GM06990 (cell line): Measurements from ENCODE around the gene CARMIL1.

ENCODE experiments used
- DNase-seq: peaks from one replicate; pipeline ENCODE4 v3.0.0-alpha.2; 2011; ENCODE audit not compliant: insufficient read length; ENCODE audit errors: extremely low read depth
- H3K27me3 ChIP-seq: replicated peaks from 2 replicates; pipeline ENCODE4 v1.6.0; 2011; ENCODE audit warnings: low read length; ENCODE audit not compliant: control insufficient read depth, insufficient read depth
- H3K36me3 ChIP-seq: 2 replicates; pipeline ENCODE4 v1.5.1; 2011; ENCODE audit warnings: low read length; ENCODE audit not compliant: control insufficient read depth, insufficient read depth
- H3K4me3 ChIP-seq: replicated peaks from 2 replicates; pipeline ENCODE4 v1.5.1; 2011; ENCODE audit warnings: low read depth, mild to moderate bottlenecking, control low read depth, low read length
- CTCF ChIP-seq: IDR thresholded peaks from 2 replicates; pipeline ENCODE4 v1.5.1; 2011; ENCODE audit warnings: low read length, control low read depth, mild to moderate bottlenecking, inconsistent platforms; ENCODE audit not compliant: insufficient read depth, poor library complexity, severe bottlenecking

CARMIL1 gene

GRCh38 chr6:25603251-25603650 is 324.1 kb downstream of the CARMIL1 start:
- TF ChIP-seq CTCF, result no peak
- no peaks in the 10 kb centered on the region for H3K27me3 ChIP-seq
- H3K4me3 ChIP-seq, result no peak overlapping the region
- no peak for DNase-seq
- no peaks in the 10 kb centered on the region for H3K36me3 ChIP-seq

GRCh38 chr6:25606151-25606550 is 327.0 kb downstream of the CARMIL1 start:
- no peak for DNase-seq
- TF ChIP-seq CTCF, result no peak
- Histone ChIP-seq H3K4me3 (no peak overlapping the region), H3K36me3 (no peaks in the 10 kb centered on the region), H3K27me3 (no peaks in the 10 kb centered on the region)

- no peak for TF ChIP-seq CTCF
- H3K4me3 ChIP-seq, result no peak overlapping the region
- no peaks in the 10 kb centered on the region for H3K27me3 ChIP-seq
- H3K36me3 ChIP-seq, result no peaks in the 10 kb centered on the region
- no peak for DNase-seq
These were observed 329.5 kb downstream of the CARMIL1 start for GRCh38 chr6:25608558-25609174.

- TF ChIP-seq CTCF, result no peak
- Histone ChIP-seq H3K36me3 (no peaks in the 10 kb centered on the region), H3K4me3 (no peak overlapping the region), H3K27me3 (no peaks in the 10 kb centered on the region)
- no peak for DNase-seq
These were observed 333.5 kb downstream of the CARMIL1 start for GRCh38 chr6:25612666-25613065.

GRCh38 chr6:25613415-25613814 is 334.2 kb downstream of the CARMIL1 start:
- no peak for TF ChIP-seq CTCF
- no peak for DNase-seq

GRCh38 chr6:25614052-25614451 is 334.9 kb downstream of the CARMIL1 start:
- no peak for DNase-seq
- Histone ChIP-seq H3K27me3 (no peaks in the 10 kb centered on the region), H3K4me3 (no peak overlapping the region), H3K36me3 (no peaks in the 10 kb centered on the region)
- no peak for TF ChIP-seq CTCF

More at GRCh38 chr6:25613415-25613814, 334.2 kb downstream of the CARMIL1 start:
- no peaks in the 10 kb centered on the region for H3K36me3 ChIP-seq
- H3K4me3 ChIP-seq, result no peak overlapping the region
- H3K27me3 ChIP-seq, result no peaks in the 10 kb centered on the region
